HepG2 (cell line): ENCODE results near the gene IZUMO2. TPM values are rescaled to one million over a fixed set of nuclear protein-coding genes. Genes with fewer than 3 reads are reported as not detected.

Experiments used
- ATRX ChIP-seq: sonication (generic); formaldehyde crosslinking; IDR thresholded peaks from 2 replicates; pipeline ENCODE4 v1.4.0; 2020; ENCODE audit warnings: missing genetic modification reagents, borderline replicate concordance
- CENPX ChIP-seq: sonication (generic); formaldehyde crosslinking; IDR thresholded peaks from 2 replicates; pipeline ENCODE4 v1.9.0; 2021; ENCODE audit warnings: mild to moderate bottlenecking, missing genetic modification reagents, moderate library complexity
- GATA4 ChIP-seq: sonication (generic); IDR thresholded peaks from 2 replicates; pipeline ENCODE4 v1.6.1; 2016; ENCODE audit warnings: antibody characterized with exemption, low read depth, borderline replicate concordance
- HMGA1 ChIP-seq: sonication (generic); formaldehyde crosslinking; conservative IDR thresholded peaks from 2 replicates; pipeline ENCODE4 v1.4.0; 2020; ENCODE audit warnings: missing genetic modification reagents
- HOMEZ ChIP-seq: IDR thresholded peaks from 2 replicates; pipeline ENCODE4 v1.6.1; 2016; ENCODE audit warnings: low read depth
- MZF1 ChIP-seq: sonication (generic); formaldehyde crosslinking; IDR thresholded peaks from 2 replicates; pipeline ENCODE4 v1.8.1; 2023; ENCODE audit warnings: mild to moderate bottlenecking, missing genetic modification reagents, borderline replicate concordance
- PHF20 ChIP-seq: sonication (generic); formaldehyde crosslinking; IDR thresholded peaks from 2 replicates; pipeline ENCODE4 v1.5.0; 2020; ENCODE audit warnings: mild to moderate bottlenecking, missing genetic modification reagents
- PLRG1 ChIP-seq: fragments of 450-650 bp; conservative IDR thresholded peaks from 2 replicates; pipeline ENCODE4 v1.6.1; 2016
- SMAD1 ChIP-seq: sonication (generic); formaldehyde crosslinking; IDR thresholded peaks from 2 replicates; pipeline ENCODE4 v1.4.0; 2020; ENCODE audit warnings: missing genetic modification reagents, low read depth, mild to moderate bottlenecking, borderline replicate concordance
- SRSF4 ChIP-seq: fragments of 200-400 bp; formaldehyde crosslinking; IDR thresholded peaks from one replicate; pipeline ENCODE4 v1.6.1; 2018; ENCODE audit warnings: mild to moderate bottlenecking, low read depth, low read length, moderate library complexity; ENCODE audit not compliant: poor library complexity, severe bottlenecking
- TBP ChIP-seq: sonication (generic); formaldehyde crosslinking; IDR thresholded peaks from 2 replicates; pipeline ENCODE4 v1.5.0; 2020; ENCODE audit warnings: missing genetic modification reagents
- ZNF143 ChIP-seq: sonication (generic); formaldehyde crosslinking; IDR thresholded peaks from 2 replicates; pipeline ENCODE4 v1.4.0; 2020; ENCODE audit warnings: missing genetic modification reagents
- ZNF256 ChIP-seq: sonication (generic); formaldehyde crosslinking; conservative IDR thresholded peaks from 2 replicates; pipeline ENCODE4 v1.4.0; 2020; ENCODE audit warnings: missing genetic modification reagents
- ZNF44 ChIP-seq: sonication (generic); formaldehyde crosslinking; IDR thresholded peaks from 2 replicates; pipeline ENCODE4 v1.5.1; 2020; ENCODE audit warnings: mild to moderate bottlenecking, missing genetic modification reagents
- ZNF501 ChIP-seq: sonication (generic); formaldehyde crosslinking; IDR thresholded peaks from 2 replicates; pipeline ENCODE4 v1.5.1; 2020; ENCODE audit warnings: mild to moderate bottlenecking, moderate library complexity, missing genetic modification reagents
- ZNF607 ChIP-seq: sonication (generic); formaldehyde crosslinking; IDR thresholded peaks from 2 replicates; pipeline ENCODE4 v1.5.1; 2020; ENCODE audit warnings: missing genetic modification reagents, mild to moderate bottlenecking, borderline replicate concordance
- ZNF782 ChIP-seq: sonication (generic); formaldehyde crosslinking; IDR thresholded peaks from 2 replicates; pipeline ENCODE4 v1.4.0; 2020; ENCODE audit warnings: missing genetic modification reagents, mild to moderate bottlenecking, borderline replicate concordance
- polyA plus RNA-seq, 8 experiments: library from polyadenylated mRNA; depleted of rRNA in 3 of 8; stranded (reverse) in 7 of 8; unstranded in 1 of 8; fragments of >200 nt; fragmentation: Illumina TruSeq in 4 of 8; extraction: Trizol in 4 of 8; gene quantifications; 2 replicates each; pipeline versions ENCODE4 v1.2.1 to v1.2.3, GENCODE V29; 2011 to 2016; ENCODE audit warnings: low read depth in 4 of 8, missing spikeins in 1 of 8, mixed read lengths in 1 of 8; ENCODE audit not compliant: insufficient read depth in 1 of 8
- total RNA-seq, 5 experiments: library from RNA; depleted of rRNA; stranded (reverse); fragments of >200 nt; fragmentation: Illumina TruSeq; extraction: Trizol; gene quantifications; 2 replicates each; pipeline ENCODE4 v1.2.3, GENCODE V29; 2016; ENCODE audit warnings: low read depth in 1 of 5
- TF ChIP-seq, protein P1 (sequence below): sonication (generic); formaldehyde crosslinking; IDR thresholded peaks from 2 replicates; pipeline ENCODE4 v1.4.0; 2020; ENCODE audit warnings: mild to moderate bottlenecking, missing genetic modification reagents
- TF ChIP-seq, protein P2 (sequence below): sonication (generic); formaldehyde crosslinking; IDR thresholded peaks from 2 replicates; pipeline ENCODE4 v1.4.0; 2020; ENCODE audit warnings: missing genetic modification reagents, borderline replicate concordance
- TF ChIP-seq, protein P3 (sequence below): sonication (generic); formaldehyde crosslinking; IDR thresholded peaks from 2 replicates; pipeline ENCODE4 v1.4.0; 2020; ENCODE audit warnings: mild to moderate bottlenecking, low read depth, missing genetic modification reagents

IZUMO2 gene
- total and polyA plus RNA-seq, 2 of the 13 experiments (the other 11 are each of a cell fraction or from before 2014, with no cell fraction given) = not detected

DNA sequence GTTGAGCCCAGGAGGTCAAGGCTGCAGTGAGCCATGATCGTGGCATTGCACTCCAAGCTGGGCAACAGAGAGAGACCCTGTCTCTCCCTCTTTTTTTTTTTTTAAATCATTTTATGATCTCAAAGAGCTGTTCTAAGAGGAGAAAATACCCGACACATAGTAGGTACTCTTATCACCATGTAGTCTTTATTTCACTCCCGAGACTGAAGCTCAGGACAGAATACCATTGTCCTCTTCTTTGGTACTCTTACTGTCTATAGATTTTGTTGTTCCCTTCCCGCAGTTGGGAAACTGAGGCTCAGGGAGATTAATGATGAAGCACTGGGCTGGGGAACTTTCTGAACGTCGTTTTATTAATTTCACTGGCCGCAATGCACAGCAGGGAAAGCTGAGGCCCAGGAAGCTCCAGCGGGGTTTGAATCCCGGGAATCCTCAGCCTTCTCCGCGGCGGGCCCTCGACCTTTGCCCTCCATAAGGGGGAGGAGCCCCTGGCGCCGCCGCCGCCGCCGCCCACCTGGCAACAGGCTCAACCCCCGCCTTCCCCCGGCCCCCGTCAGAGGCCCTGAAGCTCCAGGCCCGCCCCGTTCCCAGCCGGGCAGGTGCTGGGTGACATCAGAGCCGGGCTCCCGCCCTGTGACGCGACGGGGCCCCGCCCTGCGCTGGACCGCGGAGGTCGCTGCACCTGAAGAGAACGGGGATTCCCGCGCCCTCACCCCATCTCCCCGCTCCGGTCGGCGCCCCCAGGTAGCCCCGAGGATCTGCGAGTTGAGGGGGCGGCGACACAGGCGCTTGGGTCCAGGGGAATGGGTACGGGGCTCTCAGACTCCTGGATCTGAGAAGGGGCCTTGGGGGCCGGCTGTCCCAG, 42.0 kb upstream of the IZUMO2 start (continued):
- no peak for TF ChIP-seq ZNF143
- TF ChIP-seq, protein P1, sequence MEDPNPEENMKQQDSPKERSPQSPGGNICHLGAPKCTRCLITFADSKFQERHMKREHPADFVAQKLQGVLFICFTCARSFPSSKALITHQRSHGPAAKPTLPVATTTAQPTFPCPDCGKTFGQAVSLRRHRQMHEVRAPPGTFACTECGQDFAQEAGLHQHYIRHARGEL (CRISPR knock-in tag) = no peak
- no peak for TF ChIP-seq SMAD1 (CRISPR knock-in tag)
- TF ChIP-seq TBP (CRISPR knock-in tag) = no peak
- no peak for TF ChIP-seq ATRX (CRISPR knock-in tag)
- TF ChIP-seq ZNF256 = no peak
- no peak for TF ChIP-seq PHF20 (CRISPR knock-in tag)
- no peak for TF ChIP-seq HOMEZ
- no peak for TF ChIP-seq GATA4
- TF ChIP-seq, protein P2, sequence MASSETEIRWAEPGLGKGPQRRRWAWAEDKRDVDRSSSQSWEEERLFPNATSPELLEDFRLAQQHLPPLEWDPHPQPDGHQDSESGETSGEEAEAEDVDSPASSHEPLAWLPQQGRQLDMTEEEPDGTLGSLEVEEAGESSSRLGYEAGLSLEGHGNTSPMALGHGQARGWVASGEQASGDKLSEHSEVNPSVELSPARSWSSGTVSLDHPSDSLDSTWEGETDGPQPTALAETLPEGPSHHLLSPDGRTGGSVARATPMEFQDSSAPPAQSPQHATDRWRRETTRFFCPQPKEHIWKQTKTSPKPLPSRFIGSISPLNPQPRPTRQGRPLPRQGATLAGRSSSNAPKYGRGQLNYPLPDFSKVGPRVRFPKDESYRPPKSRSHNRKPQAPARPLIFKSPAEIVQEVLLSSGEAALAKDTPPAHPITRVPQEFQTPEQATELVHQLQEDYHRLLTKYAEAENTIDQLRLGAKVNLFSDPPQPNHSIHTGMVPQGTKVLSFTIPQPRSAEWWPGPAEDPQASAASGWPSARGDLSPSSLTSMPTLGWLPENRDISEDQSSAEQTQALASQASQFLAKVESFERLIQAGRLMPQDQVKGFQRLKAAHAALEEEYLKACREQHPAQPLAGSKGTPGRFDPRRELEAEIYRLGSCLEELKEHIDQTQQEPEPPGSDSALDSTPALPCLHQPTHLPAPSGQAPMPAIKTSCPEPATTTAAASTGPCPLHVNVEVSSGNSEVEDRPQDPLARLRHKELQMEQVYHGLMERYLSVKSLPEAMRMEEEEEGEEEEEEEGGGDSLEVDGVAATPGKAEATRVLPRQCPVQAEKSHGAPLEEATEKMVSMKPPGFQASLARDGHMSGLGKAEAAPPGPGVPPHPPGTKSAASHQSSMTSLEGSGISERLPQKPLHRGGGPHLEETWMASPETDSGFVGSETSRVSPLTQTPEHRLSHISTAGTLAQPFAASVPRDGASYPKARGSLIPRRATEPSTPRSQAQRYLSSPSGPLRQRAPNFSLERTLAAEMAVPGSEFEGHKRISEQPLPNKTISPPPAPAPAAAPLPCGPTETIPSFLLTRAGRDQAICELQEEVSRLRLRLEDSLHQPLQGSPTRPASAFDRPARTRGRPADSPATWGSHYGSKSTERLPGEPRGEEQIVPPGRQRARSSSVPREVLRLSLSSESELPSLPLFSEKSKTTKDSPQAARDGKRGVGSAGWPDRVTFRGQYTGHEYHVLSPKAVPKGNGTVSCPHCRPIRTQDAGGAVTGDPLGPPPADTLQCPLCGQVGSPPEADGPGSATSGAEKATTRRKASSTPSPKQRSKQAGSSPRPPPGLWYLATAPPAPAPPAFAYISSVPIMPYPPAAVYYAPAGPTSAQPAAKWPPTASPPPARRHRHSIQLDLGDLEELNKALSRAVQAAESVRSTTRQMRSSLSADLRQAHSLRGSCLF (CRISPR knock-in tag) = no peak
- no peak for TF ChIP-seq PLRG1
- TF ChIP-seq CENPX = no peak
- TF ChIP-seq ZNF607 (CRISPR knock-in tag) = no peak
- no peak for TF ChIP-seq ZNF501
- no peak for TF ChIP-seq SRSF4
- TF ChIP-seq ZNF782 = no peak
- TF ChIP-seq ZNF44 (CRISPR knock-in tag) = no peak
- TF ChIP-seq, protein P3, sequence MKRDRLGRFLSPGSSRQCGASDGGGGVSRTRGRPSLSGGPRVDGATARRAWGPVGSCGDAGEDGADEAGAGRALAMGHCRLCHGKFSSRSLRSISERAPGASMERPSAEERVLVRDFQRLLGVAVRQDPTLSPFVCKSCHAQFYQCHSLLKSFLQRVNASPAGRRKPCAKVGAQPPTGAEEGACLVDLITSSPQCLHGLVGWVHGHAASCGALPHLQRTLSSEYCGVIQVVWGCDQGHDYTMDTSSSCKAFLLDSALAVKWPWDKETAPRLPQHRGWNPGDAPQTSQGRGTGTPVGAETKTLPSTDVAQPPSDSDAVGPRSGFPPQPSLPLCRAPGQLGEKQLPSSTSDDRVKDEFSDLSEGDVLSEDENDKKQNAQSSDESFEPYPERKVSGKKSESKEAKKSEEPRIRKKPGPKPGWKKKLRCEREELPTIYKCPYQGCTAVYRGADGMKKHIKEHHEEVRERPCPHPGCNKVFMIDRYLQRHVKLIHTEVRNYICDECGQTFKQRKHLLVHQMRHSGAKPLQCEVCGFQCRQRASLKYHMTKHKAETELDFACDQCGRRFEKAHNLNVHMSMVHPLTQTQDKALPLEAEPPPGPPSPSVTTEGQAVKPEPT (CRISPR knock-in tag) = no peak
- TF ChIP-seq HMGA1 = no peak
- no peak for TF ChIP-seq MZF1 (CRISPR knock-in tag)
